Measurements from ENCODE around the gene ROGDI.

DNA sequence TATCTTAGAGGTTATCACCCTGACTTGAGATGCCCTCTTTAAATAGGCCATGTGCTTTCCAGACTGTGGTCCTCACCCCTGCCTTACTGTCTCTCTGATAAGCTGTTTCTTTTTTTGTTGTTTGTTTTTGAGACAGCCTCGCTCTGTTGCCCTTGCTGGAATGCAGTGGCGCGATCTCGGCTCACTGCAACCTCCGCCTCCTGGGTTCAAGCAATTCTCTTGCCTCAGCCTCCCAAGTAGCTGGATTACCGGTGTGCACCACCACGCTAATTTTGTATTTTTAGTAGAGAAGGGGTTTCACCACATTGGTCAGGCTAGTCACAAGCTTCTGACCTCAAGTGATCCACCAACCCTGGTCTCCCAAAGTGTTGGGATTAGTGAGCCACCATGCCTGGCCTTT is 13.5 kb downstream of the ROGDI start:
- TF ChIP-seq, protein P1, sequence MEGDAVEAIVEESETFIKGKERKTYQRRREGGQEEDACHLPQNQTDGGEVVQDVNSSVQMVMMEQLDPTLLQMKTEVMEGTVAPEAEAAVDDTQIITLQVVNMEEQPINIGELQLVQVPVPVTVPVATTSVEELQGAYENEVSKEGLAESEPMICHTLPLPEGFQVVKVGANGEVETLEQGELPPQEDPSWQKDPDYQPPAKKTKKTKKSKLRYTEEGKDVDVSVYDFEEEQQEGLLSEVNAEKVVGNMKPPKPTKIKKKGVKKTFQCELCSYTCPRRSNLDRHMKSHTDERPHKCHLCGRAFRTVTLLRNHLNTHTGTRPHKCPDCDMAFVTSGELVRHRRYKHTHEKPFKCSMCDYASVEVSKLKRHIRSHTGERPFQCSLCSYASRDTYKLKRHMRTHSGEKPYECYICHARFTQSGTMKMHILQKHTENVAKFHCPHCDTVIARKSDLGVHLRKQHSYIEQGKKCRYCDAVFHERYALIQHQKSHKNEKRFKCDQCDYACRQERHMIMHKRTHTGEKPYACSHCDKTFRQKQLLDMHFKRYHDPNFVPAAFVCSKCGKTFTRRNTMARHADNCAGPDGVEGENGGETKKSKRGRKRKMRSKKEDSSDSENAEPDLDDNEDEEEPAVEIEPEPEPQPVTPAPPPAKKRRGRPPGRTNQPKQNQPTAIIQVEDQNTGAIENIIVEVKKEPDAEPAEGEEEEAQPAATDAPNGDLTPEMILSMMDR (conservative IDR thresholded peaks at IDR 0.05; ENCODE audit: low read length): no peak
- TF ChIP-seq EZH2phosphoT487 (IDR thresholded peaks at IDR 0.05; ENCODE audit: borderline replicate concordance, low read depth, low read length): no peak

Data from OCI-LY7 (cell line).